HCT116 (cell line): Measurements from ENCODE around the gene ANO10. TPM values are rescaled to one million over a fixed set of nuclear protein-coding genes. Genes with fewer than 3 reads are reported as not detected.

ENCODE experiments used
- ATAC-seq: fragments of 200-7000 bp; cut with Tn5 transposase; 2 replicates; pipeline ENCODE4 v1.9.1; 2020; ENCODE audit warnings: mild to moderate bottlenecking, moderate library complexity
- BruUV-seq: library from RNA; stranded (reverse); fragments of 400-500 nt; replicated peaks from 2 replicates; lab custom pipeline; 2021; lab: Mats Ljungman, UMichigan
- CTCF ChIA-PET: fragments of 300-600 bp; sonication (Branson Sonifier 250); formaldehyde crosslinking; loops from one replicate; lab custom pipeline; 2021; ENCODE audit warnings: antibody characterized with exemption; lab: Charles Lee
- POLR2A ChIA-PET: fragments of 300-600, 350-600 bp; sonication (Branson Sonifier 250); formaldehyde crosslinking; loops from one replicate; lab custom pipeline; 2021; ENCODE audit warnings: antibody characterized with exemption; lab: Charles Lee
- RAD21 ChIA-PET, 2 experiments: fragments of 300-600 bp; sonication (Branson Sonifier 250); formaldehyde crosslinking; loops; one replicate each; lab custom pipeline; 2023; ENCODE audit warnings: low total read pairs in 2 of 2; ENCODE audit not compliant: uncharacterized antibody in 2 of 2, unreplicated experiment in 2 of 2, low non-redundant PET in 1 of 2; lab: Charles Lee
- DNase-seq: peaks from one replicate; pipeline ENCODE4 v3.0.0-alpha.2; 2010; ENCODE audit warnings: low read depth, low spot score
- H2AFZ ChIP-seq: fragments of 200-600 bp; shearing (Covaris generic), sonication (generic); 2 replicates; pipeline ENCODE4 v1.6.1; 2017; ENCODE audit warnings: low read depth, mixed run types, mixed read lengths, antibody characterized with exemption, low read length; ENCODE audit not compliant: poor library complexity, severe bottlenecking
- H3K27ac ChIP-seq: 2 replicates; pipeline ENCODE4 v1.5.1; 2012; ENCODE audit warnings: low read depth, low read length
- H3K27me3 ChIP-seq: fragments of 200-600 bp; sonication (generic); 2 replicates; pipeline ENCODE4 v1.6.1; 2016; ENCODE audit warnings: mixed run types, low read length, mixed read lengths; ENCODE audit not compliant: insufficient read depth
- H3K36me3 ChIP-seq, 2 experiments: fragments of 200-500 bp in 1 of 2; fragments of 200-600 bp in 1 of 2; sonication (Bioruptor generic) in 1 of 2; sonication (generic) in 1 of 2; 2 replicates each; pipeline versions ENCODE4 v1.5.1 to v1.6.1; 2014 to 2016; ENCODE audit warnings: low read length in 2 of 2, inconsistent platforms in 1 of 2, mixed read lengths in 1 of 2, mixed run types in 1 of 2; ENCODE audit not compliant: insufficient read depth in 2 of 2, control insufficient read depth in 1 of 2
- H3K4me1 ChIP-seq, 2 experiments: fragments of 200-600 bp in 1 of 2; sonication (generic) in 1 of 2; 2 replicates each; pipeline versions ENCODE4 v1.5.1 to v1.6.1; 2012 to 2017; ENCODE audit warnings: low read length in 2 of 2, inconsistent platforms in 1 of 2, mild to moderate bottlenecking in 1 of 2, mixed read lengths in 1 of 2, mixed run types in 1 of 2, moderate library complexity in 1 of 2; ENCODE audit not compliant: insufficient read depth in 2 of 2, control insufficient read depth in 1 of 2
- H3K4me2 ChIP-seq: fragments of 200-600 bp; sonication (generic); 2 replicates; pipeline ENCODE4 v1.6.1; 2017; ENCODE audit warnings: mixed run types, low read length, mixed read lengths
- H3K4me3 ChIP-seq, 2 experiments: fragments of 200-600 bp in 1 of 2; sonication (generic) in 1 of 2; replicated peaks in 1 of 2; 2 replicates each; pipeline ENCODE4 v1.5.1; 2011 to 2016; ENCODE audit warnings: low read length in 2 of 2, control low read depth in 1 of 2, low read depth in 1 of 2, mild to moderate bottlenecking in 1 of 2, mixed read lengths in 1 of 2, mixed run types in 1 of 2
- H3K79me2 ChIP-seq: fragments of 200-600 bp; sonication (generic); 2 replicates; pipeline ENCODE4 v1.6.1; 2017; ENCODE audit warnings: mild to moderate bottlenecking, mixed run types, low read length, moderate library complexity, mixed read lengths; ENCODE audit not compliant: insufficient read depth
- H3K9ac ChIP-seq: fragments of 200-600 bp; sonication (generic); 2 replicates; pipeline ENCODE4 v1.6.1; 2016; ENCODE audit warnings: low read length, mixed read lengths
- H3K9me2 ChIP-seq: fragments of 200-600 bp; sonication (generic), shearing (Covaris generic); 2 replicates; pipeline ENCODE4 v1.6.1; 2017; ENCODE audit warnings: mixed run types, mild to moderate bottlenecking, moderate library complexity; ENCODE audit not compliant: insufficient read depth
- H3K9me3 ChIP-seq, 2 experiments: fragments of 200-500 bp in 1 of 2; fragments of 200-600 bp in 1 of 2; sonication (Bioruptor generic) in 1 of 2; sonication (generic) in 1 of 2; 2 replicates each; pipeline ENCODE4 v1.6.1; 2014 to 2017; ENCODE audit warnings: low read length in 2 of 2, mixed read lengths in 2 of 2, inconsistent platforms in 1 of 2, low read depth in 1 of 2, mild to moderate bottlenecking in 1 of 2, mixed run types in 1 of 2, moderate library complexity in 1 of 2; ENCODE audit not compliant: control insufficient read depth in 1 of 2, insufficient read depth in 1 of 2
- H4K20me1 ChIP-seq: fragments of 200-600 bp; sonication (generic), shearing (Covaris generic); 2 replicates; pipeline ENCODE4 v1.6.1; 2017; ENCODE audit warnings: mixed run types, mild to moderate bottlenecking, moderate library complexity; ENCODE audit not compliant: insufficient read depth
- ATF3 ChIP-seq: IDR thresholded peaks from 2 replicates; pipeline ENCODE4 v1.6.1; 2012
- CBX3 ChIP-seq: IDR thresholded peaks from 2 replicates; pipeline ENCODE4 v1.6.1; 2012; ENCODE audit warnings: low read depth
- CEBPB ChIP-seq: IDR thresholded peaks from 2 replicates; pipeline ENCODE4 v1.6.1; 2012; ENCODE audit warnings: low read depth
- EGR1 ChIP-seq: IDR thresholded peaks from 2 replicates; pipeline ENCODE4 v1.6.1; 2012; ENCODE audit warnings: low read depth
- ELF1 ChIP-seq: IDR thresholded peaks from 2 replicates; pipeline ENCODE4 v1.6.1; 2012; ENCODE audit warnings: low read depth, borderline replicate concordance
- EZH2 ChIP-seq: fragments of 200-600 bp; sonication (generic); IDR thresholded peaks from 2 replicates; pipeline ENCODE4 v1.6.1; 2017; ENCODE audit warnings: antibody characterized with exemption, mixed run types
- JUND ChIP-seq: IDR thresholded peaks from 2 replicates; pipeline ENCODE4 v1.6.1; 2012
- POLR2AphosphoS5 ChIP-seq: IDR thresholded peaks from 2 replicates; pipeline ENCODE4 v1.6.1; 2011; ENCODE audit warnings: mild to moderate bottlenecking, low read depth, low read length, moderate library complexity
- REST ChIP-seq: IDR thresholded peaks from 2 replicates; pipeline ENCODE4 v1.6.1; 2012; ENCODE audit warnings: low read depth
- SRF ChIP-seq: IDR thresholded peaks from 2 replicates; pipeline ENCODE4 v1.6.1; 2012; ENCODE audit warnings: low read depth
- TCF7L2 ChIP-seq: IDR thresholded peaks from 2 replicates; pipeline ENCODE4 v1.7.0; 2011; ENCODE audit warnings: borderline replicate concordance, inconsistent platforms; ENCODE audit not compliant: insufficient read depth, insufficient read length; ENCODE audit errors: extremely low read depth
- ZFX ChIP-seq: fragments of 450-650 bp; IDR thresholded peaks from 2 replicates; pipeline ENCODE4 v1.6.1; 2017
- ZNF274 ChIP-seq: fragments of 200-500 bp; sonication (Bioruptor generic); IDR thresholded peaks from 2 replicates; pipeline ENCODE4 v1.6.1; 2014; ENCODE audit warnings: mild to moderate bottlenecking, low read depth, low read length, inconsistent platforms
- intact Hi-C: fragments of 100-400 bp; cut with micrococcal nuclease; formaldehyde crosslinking; loops from 2 replicates; pipeline ENCODE4 v1.10.0; 2022
- total RNA-seq: library from RNA; stranded (reverse); gene quantifications from one replicate; pipeline ENCODE4 v1.2.1, GENCODE V29; 2021; ENCODE audit not compliant: unreplicated experiment
- TF ChIP-seq, protein P1 (sequence below), 3 experiments: fragments of 200-600 bp in 1 of 3; sonication (generic) in 1 of 3; IDR thresholded peaks in 2 of 3; conservative IDR thresholded peaks in 1 of 3; 2 replicates each; pipeline ENCODE4 v1.5.1; 2012 to 2017; ENCODE audit warnings: low read depth in 2 of 3, low read length in 2 of 3, antibody characterized with exemption in 1 of 3, borderline replicate concordance in 1 of 3, control low read depth in 1 of 3, mild to moderate bottlenecking in 1 of 3, mixed read lengths in 1 of 3, mixed run types in 1 of 3, moderate library complexity in 1 of 3; ENCODE audit not compliant: insufficient read depth in 1 of 3
- TF ChIP-seq, protein P2 (sequence below): IDR thresholded peaks from 2 replicates; pipeline ENCODE4 v1.6.1; 2011; ENCODE audit warnings: mild to moderate bottlenecking, low read length, moderate library complexity; ENCODE audit not compliant: insufficient replicate concordance; ENCODE audit errors: extremely low read depth

The ANO10 gene
- total RNA-seq, 1 experiment from 2014 or later = 13.3 TPM

GRCh38 chr3:43343815-43344214, 278.0 kb downstream of the ANO10 start:
- H3K36me3 ChIP-seq = peaks cover 4 to 35% of the 10 kb centered on the region in 2 experiments; a peak in 3 of 4 replicates
- no peak for ATAC-seq

More at GRCh38 chr3:43343815-43344214, 278.0 kb downstream of the ANO10 start:
- Histone ChIP-seq H3K79me2 (no peaks in the 10 kb centered on the region), H3K4me2 (no peak overlapping the region)
- TF ChIP-seq ATF3 (no peak), ZFX (no peak), REST (no peak), EZH2 (no peak), ELF1 (no peak), CBX3 (no peak), ZNF274 (no peak), POLR2AphosphoS5 (no peak), EGR1 (no peak), TCF7L2 (no peak), JUND (no peak), SRF (no peak), CEBPB (no peak)
- TF ChIP-seq, protein P1, sequence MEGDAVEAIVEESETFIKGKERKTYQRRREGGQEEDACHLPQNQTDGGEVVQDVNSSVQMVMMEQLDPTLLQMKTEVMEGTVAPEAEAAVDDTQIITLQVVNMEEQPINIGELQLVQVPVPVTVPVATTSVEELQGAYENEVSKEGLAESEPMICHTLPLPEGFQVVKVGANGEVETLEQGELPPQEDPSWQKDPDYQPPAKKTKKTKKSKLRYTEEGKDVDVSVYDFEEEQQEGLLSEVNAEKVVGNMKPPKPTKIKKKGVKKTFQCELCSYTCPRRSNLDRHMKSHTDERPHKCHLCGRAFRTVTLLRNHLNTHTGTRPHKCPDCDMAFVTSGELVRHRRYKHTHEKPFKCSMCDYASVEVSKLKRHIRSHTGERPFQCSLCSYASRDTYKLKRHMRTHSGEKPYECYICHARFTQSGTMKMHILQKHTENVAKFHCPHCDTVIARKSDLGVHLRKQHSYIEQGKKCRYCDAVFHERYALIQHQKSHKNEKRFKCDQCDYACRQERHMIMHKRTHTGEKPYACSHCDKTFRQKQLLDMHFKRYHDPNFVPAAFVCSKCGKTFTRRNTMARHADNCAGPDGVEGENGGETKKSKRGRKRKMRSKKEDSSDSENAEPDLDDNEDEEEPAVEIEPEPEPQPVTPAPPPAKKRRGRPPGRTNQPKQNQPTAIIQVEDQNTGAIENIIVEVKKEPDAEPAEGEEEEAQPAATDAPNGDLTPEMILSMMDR (IDR thresholded peaks at IDR 0.05 in 2 of 3, conservative IDR thresholded peaks at IDR 0.05 in 1 of 3; ENCODE audit: borderline replicate concordance in 1 of 3, insufficient read depth in 1 of 3, low read depth in 2 of 3, low read length in 2 of 3) = no peak
- TF ChIP-seq, protein P2, sequence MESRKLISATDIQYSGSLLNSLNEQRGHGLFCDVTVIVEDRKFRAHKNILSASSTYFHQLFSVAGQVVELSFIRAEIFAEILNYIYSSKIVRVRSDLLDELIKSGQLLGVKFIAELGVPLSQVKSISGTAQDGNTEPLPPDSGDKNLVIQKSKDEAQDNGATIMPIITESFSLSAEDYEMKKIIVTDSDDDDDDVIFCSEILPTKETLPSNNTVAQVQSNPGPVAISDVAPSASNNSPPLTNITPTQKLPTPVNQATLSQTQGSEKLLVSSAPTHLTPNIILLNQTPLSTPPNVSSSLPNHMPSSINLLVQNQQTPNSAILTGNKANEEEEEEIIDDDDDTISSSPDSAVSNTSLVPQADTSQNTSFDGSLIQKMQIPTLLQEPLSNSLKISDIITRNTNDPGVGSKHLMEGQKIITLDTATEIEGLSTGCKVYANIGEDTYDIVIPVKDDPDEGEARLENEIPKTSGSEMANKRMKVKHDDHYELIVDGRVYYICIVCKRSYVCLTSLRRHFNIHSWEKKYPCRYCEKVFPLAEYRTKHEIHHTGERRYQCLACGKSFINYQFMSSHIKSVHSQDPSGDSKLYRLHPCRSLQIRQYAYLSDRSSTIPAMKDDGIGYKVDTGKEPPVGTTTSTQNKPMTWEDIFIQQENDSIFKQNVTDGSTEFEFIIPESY = no peak
- TF ChIP-seq, all 23 proteins: peak for 0
- BruUV-seq = no TSS peak
- ChIA-PET POLR2A (no interaction called here), CTCF (no interaction called here), RAD21 (no interaction called here)
- H2AFZ ChIP-seq = no peak overlapping the region
- no peak overlapping the region for H3K27ac ChIP-seq
- H4K20me1 ChIP-seq = no peaks in the 10 kb centered on the region
- no peaks in the 10 kb centered on the region for H3K9me2 ChIP-seq
- intact Hi-C loops = no loop called here
- no peak overlapping the region for H3K9ac ChIP-seq
- DNase-seq = no peak
- no peak overlapping the region for H3K4me3 ChIP-seq
- H3K27me3 ChIP-seq = no peaks in the 10 kb centered on the region
- peaks cover 0 to 5% of the 10 kb centered on the region in 2 experiments; a peak in 1 of 4 replicates for H3K9me3 ChIP-seq
- no peaks in the 10 kb centered on the region for H3K4me1 ChIP-seq
